BLaER1 treated with 17β-estradiol and CSF1 and Interleukin-3, amounts not matched to agents 10 nM and 100 nM (cell line): ENCODE data around the gene SUPT5H.

Experiments
- H3K27ac ChIP-seq, 11 experiments: shearing (Covaris generic); formaldehyde crosslinking; 2 replicates each; pipeline ENCODE4 v1.8.1; 2022
- H3K27me3 ChIP-seq, 11 experiments: shearing (Covaris generic); formaldehyde crosslinking; 2 replicates each; pipeline ENCODE4 v1.8.1; 2022
- H3K36me3 ChIP-seq, 11 experiments: shearing (Covaris generic); formaldehyde crosslinking; 2 replicates each; pipeline ENCODE4 v1.8.1; 2022
- H3K4me1 ChIP-seq, 10 experiments: shearing (Covaris generic); formaldehyde crosslinking; 2 replicates each; pipeline ENCODE4 v1.8.1; 2022
- H3K4me2 ChIP-seq, 11 experiments: shearing (Covaris generic); formaldehyde crosslinking; 2 replicates each; pipeline ENCODE4 v1.8.1; 2022
- H3K4me3 ChIP-seq, 10 experiments: shearing (Covaris generic); formaldehyde crosslinking; 2 replicates each; pipeline ENCODE4 v1.8.1; 2022
- H3K9ac ChIP-seq, 11 experiments: shearing (Covaris generic); formaldehyde crosslinking; 2 replicates each; pipeline ENCODE4 v1.8.1; 2022
- H3K9me3 ChIP-seq, 11 experiments: shearing (Covaris generic); formaldehyde crosslinking; replicated peaks in 1 of 11; 2 replicates each; pipeline ENCODE4 v1.8.1; 2022
- H4K20me1 ChIP-seq, 11 experiments: shearing (Covaris generic); formaldehyde crosslinking; 2 replicates each; pipeline ENCODE4 v1.8.1; 2022
- Cebpa-rat ChIP-seq, 11 experiments: shearing (Covaris generic); IDR thresholded peaks; 2 replicates each; pipeline ENCODE4 v1.8.1; 2022

Gene SUPT5H

DNA sequence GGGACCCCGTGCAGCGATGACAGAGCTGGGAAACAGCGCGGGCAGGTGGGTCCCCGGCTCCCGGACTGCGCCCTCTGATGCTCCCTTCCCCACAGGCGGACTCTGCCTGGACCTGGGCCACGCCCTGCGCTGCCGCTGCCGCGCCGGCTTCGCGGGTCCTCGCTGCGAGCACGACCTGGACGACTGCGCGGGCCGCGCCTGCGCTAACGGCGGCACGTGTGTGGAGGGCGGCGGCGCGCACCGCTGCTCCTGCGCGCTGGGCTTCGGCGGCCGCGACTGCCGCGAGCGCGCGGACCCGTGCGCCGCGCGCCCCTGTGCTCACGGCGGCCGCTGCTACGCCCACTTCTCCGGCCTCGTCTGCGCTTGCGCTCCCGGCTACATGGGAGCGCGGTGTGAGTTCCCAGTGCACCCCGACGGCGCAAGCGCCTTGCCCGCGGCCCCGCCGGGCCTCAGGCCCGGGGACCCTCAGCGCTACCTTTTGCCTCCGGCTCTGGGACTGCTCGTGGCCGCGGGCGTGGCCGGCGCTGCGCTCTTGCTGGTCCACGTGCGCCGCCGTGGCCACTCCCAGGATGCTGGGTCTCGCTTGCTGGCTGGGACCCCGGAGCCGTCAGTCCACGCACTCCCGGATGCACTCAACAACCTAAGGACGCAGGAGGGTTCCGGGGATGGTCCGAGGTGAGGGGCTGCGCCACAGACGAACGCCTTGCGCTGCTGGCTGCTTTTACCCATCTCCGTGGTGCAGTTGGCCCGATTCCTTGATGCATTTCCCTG lies 61.7 kb downstream of the SUPT5H start:
- no peak for TF ChIP-seq Cebpa-rat (IDR thresholded peaks at IDR 0.05)

DNA sequence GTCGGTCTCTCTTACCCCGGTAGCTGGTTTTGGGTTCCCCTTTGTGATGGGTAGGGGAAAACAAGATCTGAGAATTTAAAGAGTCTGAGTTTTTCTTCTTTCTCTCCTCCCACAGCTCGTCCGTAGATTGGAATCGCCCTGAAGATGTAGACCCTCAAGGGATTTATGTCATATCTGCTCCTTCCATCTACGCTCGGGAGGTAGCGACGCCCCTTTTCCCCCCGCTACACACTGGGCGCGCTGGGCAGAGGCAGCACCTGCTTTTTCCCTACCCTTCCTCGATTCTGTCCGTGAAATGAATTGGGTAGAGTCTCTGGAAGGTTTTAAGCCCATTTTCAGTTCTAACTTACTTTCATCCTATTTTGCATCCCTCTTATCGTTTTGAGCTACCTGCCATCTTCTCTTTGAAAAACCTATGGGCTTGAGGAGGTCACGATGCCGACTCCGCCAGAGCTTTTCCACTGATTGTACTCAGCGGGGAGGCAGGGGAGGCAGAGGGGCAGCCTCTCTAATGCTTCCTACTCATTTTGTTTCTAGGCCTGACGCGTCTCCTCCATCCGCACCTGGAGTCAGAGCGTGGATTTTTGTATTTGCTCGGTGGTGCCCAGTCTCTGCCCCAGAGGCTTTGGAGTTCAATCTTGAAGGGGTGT lies 62.5 kb downstream of the SUPT5H start:
- TF ChIP-seq Cebpa-rat (IDR thresholded peaks at IDR 0.05), result no peak
- H3K27me3 ChIP-seq, result peaks cover 41 to 61% (median 54%) of the 10 kb centered on the region in 11 experiments

More for the DNA sequence above, 61.7 kb downstream of the SUPT5H start:
- Histone ChIP-seq H3K36me3 (peaks cover 0 to 8% (median 0%) of the 10 kb centered on the region in 11 experiments; a peak in 1 of 22 replicates), H3K4me3 (peak overlapping the region; percentile 49 to 71 (median 62)), H3K4me1 (peaks cover 0 to 15% (median 13%) of the 10 kb centered on the region in 10 experiments; a peak in 7 of 20 replicates), H3K27ac (0 out of 22 replicates have a peak overlapping the region, but pooled peaks of 1 of the 11 experiments have one; percentile 17), H3K9me3 (no peaks in the 10 kb centered on the region), H3K9ac (peak overlapping the region in 10 of 11 experiments; percentile 45 to 65 (median 53); a peak in 18 of 22 replicates), H3K27me3 (peaks cover 38 to 53% (median 47%) of the 10 kb centered on the region in 11 experiments), H3K4me2 (peak overlapping the region; percentile 62 to 87 (median 80)), H4K20me1 (peaks cover 0 to 9% (median 0%) of the 10 kb centered on the region in 11 experiments; a peak in 3 of 22 replicates)

DNA sequence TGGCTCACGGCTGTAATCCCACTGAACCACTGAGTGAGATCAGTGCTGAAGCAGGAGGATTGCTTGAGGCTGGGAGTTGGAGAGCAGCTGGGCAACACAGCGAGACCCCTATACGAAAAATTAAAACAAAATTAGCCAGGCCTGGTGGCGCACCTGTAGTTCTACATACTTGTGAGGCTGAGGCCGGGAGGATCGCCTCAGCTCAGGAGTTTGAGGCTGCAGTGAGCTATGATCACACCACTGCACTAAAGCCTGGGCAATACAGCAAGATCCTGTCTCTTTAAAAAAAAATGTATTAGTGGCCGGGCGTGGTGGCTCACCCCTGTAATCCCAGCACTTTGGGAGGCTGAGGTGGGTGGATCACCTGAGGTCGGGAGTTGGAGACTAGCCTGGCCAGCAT lies 63.2 kb downstream of the SUPT5H start:
- H3K27me3 ChIP-seq, result peaks cover 49 to 68% (median 62%) of the 10 kb centered on the region in 11 experiments
- peaks cover 0 to 15% (median 13%) of the 10 kb centered on the region in 10 experiments; a peak in 7 of 20 replicates for H3K4me1 ChIP-seq
- no peak overlapping the region for H3K27ac ChIP-seq
- H3K9ac ChIP-seq, result no peak overlapping the region
- H3K9me3 ChIP-seq, result no peaks in the 10 kb centered on the region
- H3K4me2 ChIP-seq, result no peak overlapping the region
- H3K36me3 ChIP-seq, result peaks cover 0 to 8% (median 0%) of the 10 kb centered on the region in 11 experiments; a peak in 1 of 22 replicates
- no peak overlapping the region for H3K4me3 ChIP-seq
- TF ChIP-seq Cebpa-rat (IDR thresholded peaks at IDR 0.05), result no peak
- H4K20me1 ChIP-seq, result peaks cover 0 to 9% (median 0%) of the 10 kb centered on the region in 11 experiments; a peak in 3 of 22 replicates

More for the DNA sequence above, 62.5 kb downstream of the SUPT5H start:
- Histone ChIP-seq H3K4me1 (peaks cover 0 to 15% (median 13%) of the 10 kb centered on the region in 10 experiments; a peak in 7 of 20 replicates), H3K36me3 (peaks cover 0 to 8% (median 0%) of the 10 kb centered on the region in 11 experiments; a peak in 1 of 22 replicates), H3K4me2 (peak overlapping the region; percentile 62 to 87 (median 80)), H3K4me3 (peak overlapping the region; percentile 49 to 71 (median 62); a peak in 19 of 20 replicates), H3K9me3 (no peaks in the 10 kb centered on the region), H4K20me1 (peaks cover 0 to 9% (median 0%) of the 10 kb centered on the region in 11 experiments; a peak in 3 of 22 replicates), H3K27ac (no peak overlapping the region), H3K9ac (peak overlapping the region in 8 of 11 experiments; percentile 49 to 65 (median 55); a peak in 11 of 22 replicates)

DNA sequence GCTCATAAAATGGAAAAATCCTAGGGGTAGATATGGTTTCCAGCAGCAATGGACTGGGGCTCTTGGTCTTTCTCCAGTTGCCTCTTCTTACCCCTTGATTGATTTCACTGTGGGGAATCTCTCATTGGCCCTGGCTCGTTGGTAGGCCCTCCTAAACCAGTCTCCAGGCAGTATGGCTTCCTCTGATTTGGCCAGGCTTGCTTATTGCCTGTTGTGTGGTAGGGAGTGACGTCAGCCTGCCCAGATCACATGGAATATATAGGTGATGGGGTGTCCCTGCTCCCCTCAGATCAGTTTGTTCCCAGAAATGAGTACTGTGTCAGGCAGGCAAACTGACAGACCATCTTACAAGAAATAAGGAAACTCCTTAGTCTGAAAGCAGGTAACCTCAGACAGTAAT lies 63.9 kb downstream of the SUPT5H start:
- Histone ChIP-seq H3K4me3 (no peak overlapping the region), H3K4me1 (peaks cover 0 to 15% (median 13%) of the 10 kb centered on the region in 10 experiments; a peak in 7 of 20 replicates), H3K9ac (no peak overlapping the region), H3K27me3 (peaks cover 55 to 74% (median 68%) of the 10 kb centered on the region in 11 experiments), H3K9me3 (no peaks in the 10 kb centered on the region), H3K4me2 (no peak overlapping the region), H4K20me1 (peaks cover 0 to 8% (median 0%) of the 10 kb centered on the region in 11 experiments; a peak in 4 of 22 replicates), H3K36me3 (peaks cover 0 to 4% (median 0%) of the 10 kb centered on the region in 11 experiments; a peak in 1 of 22 replicates), H3K27ac (no peak overlapping the region)
- TF ChIP-seq Cebpa-rat (IDR thresholded peaks at IDR 0.05), result no peak

DNA sequence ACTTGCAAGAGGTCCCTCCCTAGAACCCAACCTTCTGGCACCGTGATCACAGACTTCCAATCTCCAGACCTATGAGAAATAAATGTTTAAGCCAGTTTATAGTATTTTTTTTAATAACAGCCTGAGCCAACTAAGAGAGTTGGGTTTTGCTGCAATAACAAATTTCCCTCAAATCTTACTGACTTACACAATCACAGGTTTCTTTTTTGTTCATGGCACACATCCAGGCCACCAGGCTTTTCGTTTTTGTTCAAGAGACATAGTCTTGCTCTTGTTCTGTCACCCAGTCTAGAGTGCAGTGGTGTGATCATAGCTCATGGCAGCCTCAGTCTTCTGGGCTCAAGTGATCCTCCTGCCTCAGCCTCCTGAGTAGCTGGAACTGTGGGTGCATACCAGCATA lies 67.6 kb downstream of the SUPT5H start:
- H3K4me1 ChIP-seq, result peaks cover 0 to 14% (median 8%) of the 10 kb centered on the region in 10 experiments; a peak in 13 of 20 replicates
- no peak overlapping the region for H3K4me2 ChIP-seq
- no peak for TF ChIP-seq Cebpa-rat (IDR thresholded peaks at IDR 0.05)

DNA sequence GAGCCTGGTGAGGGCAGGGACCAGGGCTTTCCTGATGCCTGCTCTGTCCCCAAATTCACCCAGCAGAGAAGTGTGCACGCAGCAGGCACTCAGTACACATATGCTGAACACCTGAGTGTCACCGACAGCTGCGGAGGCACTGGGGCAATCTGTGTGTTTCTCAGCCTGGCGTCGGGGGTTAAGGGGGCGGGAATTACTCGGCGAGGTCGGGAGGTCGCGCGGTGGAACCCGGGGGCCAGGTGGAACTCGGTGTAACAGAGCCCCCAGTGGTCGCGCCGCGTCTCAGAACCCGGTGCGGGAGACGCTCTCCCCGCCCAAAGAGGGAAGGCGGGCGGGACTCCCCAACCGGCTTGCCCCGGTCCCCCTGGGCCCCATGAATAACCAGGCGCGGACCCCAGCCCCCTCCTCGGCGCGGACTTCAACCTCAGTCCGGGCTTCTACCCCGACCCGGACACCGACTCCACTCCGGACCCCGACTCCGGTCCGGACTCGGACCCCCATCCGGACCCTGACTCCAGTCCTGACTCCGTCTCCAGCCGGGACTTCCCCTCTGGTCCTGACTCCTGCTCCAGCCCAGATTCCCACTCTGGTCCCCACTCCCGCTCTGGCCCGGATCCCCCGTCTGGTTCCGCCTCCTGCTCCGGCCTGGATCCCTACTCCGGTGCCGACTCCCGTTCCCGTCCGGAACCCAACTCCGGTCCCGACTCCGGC lies 69.6 kb downstream of the SUPT5H start, which contains the start of gene SELENOV:
Gene SELENOV, plus strand, starts transcription at position 300 of the 711 bp plus-strand sequence. Its CDS starts 74 bp downstream, at position 374.
- Histone ChIP-seq H3K27ac (no peak within 1 kb of the TSS), H3K36me3 (no peaks in the 10 kb centered on the region), H3K4me2 (peak within 1 kb of the TSS; percentile 5 to 49 (median 35); a peak in 19 of 22 replicates), H3K9ac (no peak within 1 kb of the TSS), H4K20me1 (peaks cover 0 to 15% (median 0%) of the 10 kb centered on the region in 11 experiments; a peak in 5 of 22 replicates), H3K9me3 (peaks cover 0 to 6% (median 0%) of the 10 kb centered on the region in 11 experiments; a peak in 1 of 22 replicates), H3K4me1 (peaks cover 5 to 21% (median 14%) of the 10 kb centered on the region in 10 experiments; a peak in 15 of 20 replicates), H3K27me3 (peaks cover 41 to 73% (median 58%) of the 10 kb centered on the region in 11 experiments), H3K4me3 (peak within 1 kb of the TSS in 1 of 10 experiments; percentile 44; a peak in 2 of 20 replicates)
- no peak for TF ChIP-seq Cebpa-rat (IDR thresholded peaks at IDR 0.05)

More for the DNA sequence above, 67.6 kb downstream of the SUPT5H start:
- Histone ChIP-seq H3K27me3 (peaks cover 50 to 79% (median 71%) of the 10 kb centered on the region in 11 experiments), H3K36me3 (no peaks in the 10 kb centered on the region), H3K27ac (no peak overlapping the region), H3K9me3 (peaks cover 0 to 6% (median 0%) of the 10 kb centered on the region in 11 experiments; a peak in 1 of 22 replicates), H3K4me3 (no peak overlapping the region), H4K20me1 (peaks cover 0 to 15% (median 0%) of the 10 kb centered on the region in 11 experiments; a peak in 5 of 22 replicates), H3K9ac (no peak overlapping the region)

DNA sequence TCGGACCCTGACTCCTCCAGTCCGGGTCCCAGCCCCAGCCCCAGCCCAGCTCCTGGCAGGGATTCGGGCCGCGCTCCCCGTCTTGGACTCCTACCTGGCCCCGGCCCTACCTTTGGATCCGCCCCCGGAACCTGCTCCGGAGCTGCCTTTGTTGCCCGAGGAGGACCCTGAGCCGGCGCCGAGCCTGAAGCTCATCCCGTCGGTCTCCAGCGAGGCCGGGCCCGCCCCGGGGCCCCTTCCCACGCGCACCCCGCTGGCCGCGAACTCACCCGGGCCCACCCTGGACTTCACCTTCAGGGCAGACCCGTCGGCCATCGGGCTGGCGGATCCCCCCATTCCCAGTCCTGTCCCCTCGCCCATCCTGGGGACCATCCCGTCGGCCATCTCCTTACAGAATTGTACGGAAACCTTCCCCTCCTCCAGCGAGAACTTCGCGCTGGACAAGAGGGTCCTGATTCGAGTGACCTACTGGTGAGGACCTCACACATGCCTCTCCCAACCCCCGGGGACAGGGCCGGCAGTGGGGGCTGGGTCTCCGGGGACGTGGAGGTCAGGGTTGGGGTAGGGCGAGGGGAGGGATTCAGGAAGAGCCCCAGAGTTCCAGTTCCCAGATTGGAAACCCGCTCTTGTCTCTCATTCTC lies 70.3 kb downstream of the SUPT5H start:
- Histone ChIP-seq H3K27ac (no peak overlapping the region), H3K9me3 (peaks cover 0 to 6% (median 0%) of the 10 kb centered on the region in 11 experiments; a peak in 1 of 22 replicates), H3K36me3 (no peaks in the 10 kb centered on the region), H3K4me1 (peaks cover 5 to 21% (median 14%) of the 10 kb centered on the region in 10 experiments; a peak in 15 of 20 replicates), H3K4me2 (peak overlapping the region in 7 of 11 experiments; percentile 5 to 49 (median 39); a peak in 8 of 22 replicates), H3K4me3 (peak overlapping the region in 1 of 10 experiments; percentile 44; a peak in 1 of 20 replicates), H3K9ac (no peak overlapping the region), H3K27me3 (peaks cover 41 to 73% (median 58%) of the 10 kb centered on the region in 11 experiments), H4K20me1 (peaks cover 0 to 15% (median 0%) of the 10 kb centered on the region in 11 experiments; a peak in 5 of 22 replicates)
- TF ChIP-seq Cebpa-rat (IDR thresholded peaks at IDR 0.05), result no peak
